IPS-15b (cell line): ENCODE results near the gene WBP2NL.
"Not testable (repeated sequence)": the region's sequence is repeated elsewhere in the genome, so short reads cannot be mapped to it uniquely, and the experiment has no call there.

Experiments used
- H3K27me3 ChIP-seq: one replicate; pipeline ENCODE4 v1.6.1; 2013; ENCODE audit warnings: low read length; ENCODE audit not compliant: control insufficient read depth, insufficient read depth
- H3K36me3 ChIP-seq: one replicate; pipeline ENCODE4 v1.6.1; 2013; ENCODE audit warnings: low read length; ENCODE audit not compliant: control insufficient read depth, insufficient read depth
- H3K4me1 ChIP-seq: one replicate; pipeline ENCODE4 v1.6.1; 2013; ENCODE audit warnings: mild to moderate bottlenecking, low read length; ENCODE audit not compliant: control insufficient read depth, insufficient read depth
- H3K4me3 ChIP-seq: one replicate; pipeline ENCODE4 v1.5.1; 2013; ENCODE audit warnings: low read depth, low read length
- H3K9ac ChIP-seq: one replicate; pipeline ENCODE4 v1.6.1; 2013; ENCODE audit warnings: low read depth, mild to moderate bottlenecking, low read length
- H3K9me3 ChIP-seq: one replicate; pipeline ENCODE4 v1.6.1; 2013; ENCODE audit warnings: mild to moderate bottlenecking, low read length; ENCODE audit not compliant: control insufficient read depth, insufficient read depth

The WBP2NL gene

GRCh38 chr22:41998361-41999261 is at the start of gene WBP2NL:
Gene WBP2NL (plus strand): TSS chr22:41998788. CDS start chr22:41998819, 31 bp downstream.
- H3K36me3 ChIP-seq = peaks cover 12% of the 10 kb centered on the region
- no peak within 1 kb of the TSS for H3K9ac ChIP-seq
- H3K9me3 ChIP-seq = no peaks in the 10 kb centered on the region
- H3K27me3 ChIP-seq = peaks cover 11% of the 10 kb centered on the region
- H3K4me3 ChIP-seq = peak within 1 kb of the TSS; percentile 43
- no peaks in the 10 kb centered on the region for H3K4me1 ChIP-seq

DNA sequence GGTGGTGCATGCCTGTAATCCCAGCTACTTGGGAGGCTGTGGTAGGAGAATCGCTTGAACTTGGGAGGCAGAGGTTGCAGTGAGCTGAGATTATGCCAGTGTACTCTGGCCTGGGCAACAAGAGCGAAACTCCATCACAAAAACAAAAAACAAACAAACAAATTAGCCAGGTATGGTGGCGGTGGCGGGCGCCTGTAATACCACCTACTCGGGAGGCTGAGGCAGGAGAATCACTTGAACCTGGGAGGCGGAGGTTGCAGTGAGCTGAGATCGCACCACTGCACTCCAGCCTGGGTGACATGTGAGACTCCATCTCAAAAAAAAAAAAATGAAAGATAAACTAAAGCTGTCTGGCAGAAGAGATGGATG is 49.7 kb upstream of the WBP2NL start:
- not testable (repeated sequence) for H3K4me3 ChIP-seq, H3K4me1 ChIP-seq, H3K9ac ChIP-seq, H3K36me3 ChIP-seq, H3K27me3 ChIP-seq, H3K9me3 ChIP-seq

GRCh38 chr22:41949297-41949965 is 49.2 kb upstream of the WBP2NL start:
- H3K4me1 ChIP-seq = peaks cover 3% of the 10 kb centered on the region
- H3K4me3 ChIP-seq = no peak overlapping the region
- H3K9me3 ChIP-seq = no peaks in the 10 kb centered on the region
- no peaks in the 10 kb centered on the region for H3K27me3 ChIP-seq
- H3K9ac ChIP-seq = no peak overlapping the region
- no peaks in the 10 kb centered on the region for H3K36me3 ChIP-seq

- no peaks in the 10 kb centered on the region for H3K36me3 ChIP-seq
- peak within 1 kb of the TSS; percentile 9 for H3K4me3 ChIP-seq
- no peaks in the 10 kb centered on the region for H3K27me3 ChIP-seq
- no peak within 1 kb of the TSS for H3K9ac ChIP-seq
- H3K9me3 ChIP-seq = no peaks in the 10 kb centered on the region
- H3K4me1 ChIP-seq = no peaks in the 10 kb centered on the region
These were observed 46.6 kb upstream of the WBP2NL start, which contains the start of gene SMIM45 for GRCh38 chr22:41951898-41952474. Gene SMIM45 (plus strand): TSS chr22:41952150.

- Histone ChIP-seq H3K9me3 (no peaks in the 10 kb centered on the region), H3K4me1 (no peaks in the 10 kb centered on the region), H3K27me3 (no peaks in the 10 kb centered on the region), H3K9ac (no peak overlapping the region), H3K36me3 (no peaks in the 10 kb centered on the region), H3K4me3 (no peak overlapping the region)
These were observed 45.9 kb upstream of the WBP2NL start for GRCh38 chr22:41952713-41953112.

DNA sequence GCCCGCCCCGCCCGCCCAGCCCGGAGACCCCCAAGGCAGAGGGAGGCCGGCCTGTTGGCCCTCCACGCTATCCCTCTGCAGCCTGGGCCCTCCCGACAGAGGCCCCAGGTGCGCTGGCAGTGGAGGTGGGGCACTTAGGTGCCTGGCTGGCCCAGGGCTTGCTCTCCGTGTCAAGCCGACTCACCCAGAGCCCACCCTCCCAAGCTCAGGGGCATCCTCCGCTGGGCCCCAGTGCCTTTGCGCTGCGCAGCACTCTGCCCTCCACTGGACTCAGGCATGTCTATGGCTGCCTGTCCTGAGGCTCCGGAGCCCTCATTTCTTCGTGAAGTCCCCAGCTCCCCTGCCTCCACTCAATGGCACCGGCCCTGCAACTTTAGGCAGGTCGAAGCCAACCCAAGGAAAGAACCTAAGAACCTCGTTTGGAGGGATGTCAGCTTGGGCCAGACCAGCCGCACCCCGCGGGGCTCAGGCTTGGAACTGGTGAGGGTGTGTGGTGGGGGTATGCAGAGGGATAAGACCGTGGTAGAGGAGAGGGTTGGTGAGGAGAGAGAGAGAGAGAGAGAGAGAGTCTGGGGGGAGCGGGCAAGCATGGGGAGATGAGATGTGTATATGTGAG is 40.5 kb upstream of the WBP2NL start:
- Histone ChIP-seq H3K4me1 (no peaks in the 10 kb centered on the region), H3K9me3 (no peaks in the 10 kb centered on the region), H3K27me3 (peaks cover 5% of the 10 kb centered on the region), H3K36me3 (no peaks in the 10 kb centered on the region), H3K4me3 (peak overlapping the region; percentile 48), H3K9ac (no peak overlapping the region)

- Histone ChIP-seq H3K27me3 (peaks cover 3% of the 10 kb centered on the region), H3K9ac (no peak overlapping the region), H3K9me3 (no peaks in the 10 kb centered on the region), H3K36me3 (no peaks in the 10 kb centered on the region), H3K4me3 (no peak overlapping the region), H3K4me1 (peaks cover 4% of the 10 kb centered on the region)
These were observed 35.0 kb upstream of the WBP2NL start for GRCh38 chr22:41963453-41964111.

DNA sequence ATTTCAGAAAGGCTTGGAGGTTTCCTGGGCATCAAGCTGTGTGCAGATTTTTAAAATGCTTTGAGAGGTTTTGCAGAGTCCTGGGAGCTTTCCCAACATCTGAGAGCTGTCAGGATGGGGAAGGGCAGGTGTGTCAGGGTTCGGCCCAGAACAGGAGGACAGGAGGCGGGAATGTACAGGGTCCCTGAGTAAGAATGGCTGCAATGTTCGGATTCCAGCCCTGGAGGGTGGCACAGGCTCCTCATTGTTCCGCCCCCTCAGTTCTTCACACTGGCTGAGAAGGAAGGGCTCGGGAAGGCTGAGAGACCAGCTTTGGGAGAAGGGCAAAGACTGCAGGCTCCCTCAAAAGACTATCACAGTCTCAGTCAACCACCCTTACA is 34.5 kb upstream of the WBP2NL start:
- Histone ChIP-seq H3K9ac (no peak overlapping the region), H3K27me3 (peaks cover 3% of the 10 kb centered on the region), H3K9me3 (no peaks in the 10 kb centered on the region), H3K4me1 (peaks cover 6% of the 10 kb centered on the region), H3K4me3 (no peak overlapping the region), H3K36me3 (no peaks in the 10 kb centered on the region)

GRCh38 chr22:41966225-41966606 is 32.4 kb upstream of the WBP2NL start:
- H3K9ac ChIP-seq = no peak overlapping the region
- no peaks in the 10 kb centered on the region for H3K36me3 ChIP-seq
- peaks cover 6% of the 10 kb centered on the region for H3K4me1 ChIP-seq
- no peak overlapping the region for H3K4me3 ChIP-seq
- no peaks in the 10 kb centered on the region for H3K27me3 ChIP-seq
- no peaks in the 10 kb centered on the region for H3K9me3 ChIP-seq

GRCh38 chr22:41966607-41967240 is 31.9 kb upstream of the WBP2NL start:
- peaks cover 6% of the 10 kb centered on the region for H3K4me1 ChIP-seq
- H3K27me3 ChIP-seq = no peaks in the 10 kb centered on the region
- H3K36me3 ChIP-seq = no peaks in the 10 kb centered on the region
- no peak overlapping the region for H3K9ac ChIP-seq
- H3K4me3 ChIP-seq = no peak overlapping the region
- no peaks in the 10 kb centered on the region for H3K9me3 ChIP-seq

DNA sequence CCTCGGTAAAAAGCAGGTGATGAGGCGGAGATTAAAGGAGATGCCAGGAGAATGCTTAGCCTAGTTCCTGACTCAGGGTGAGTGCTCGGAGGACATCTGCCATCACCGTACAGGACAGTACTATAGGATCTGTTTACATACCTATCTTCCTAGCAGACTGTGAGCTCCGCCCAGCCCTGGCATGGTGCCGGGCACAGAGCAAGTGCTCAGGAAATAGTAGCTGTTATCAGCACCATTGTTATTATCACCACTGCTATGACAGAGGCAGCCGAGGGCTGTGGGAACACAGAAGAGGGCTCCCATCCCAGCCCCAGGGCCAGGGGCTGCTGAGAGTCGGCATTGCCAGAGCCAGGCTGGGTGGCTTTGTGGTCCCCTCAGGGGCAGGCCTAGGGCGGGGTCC is 30.0 kb upstream of the WBP2NL start:
- no peaks in the 10 kb centered on the region for H3K9me3 ChIP-seq
- no peak overlapping the region for H3K9ac ChIP-seq
- H3K4me1 ChIP-seq = peaks cover 6% of the 10 kb centered on the region

More for the DNA sequence above, 30.0 kb upstream of the WBP2NL start:
- H3K36me3 ChIP-seq = no peaks in the 10 kb centered on the region
- no peak overlapping the region for H3K4me3 ChIP-seq
- H3K27me3 ChIP-seq = peaks cover 5% of the 10 kb centered on the region
